Loucy (cell line): ENCODE measurements around the gene CIB4.

Experiments
- CTCF ChIP-seq: fragments of 200-600 bp; sonication (generic); conservative IDR thresholded peaks from 2 replicates; pipeline ENCODE4 v1.5.1; 2014; ENCODE audit warnings: mild to moderate bottlenecking, antibody characterized with exemption, low read length
- EZH2phosphoT487 ChIP-seq: fragments of 200-600 bp; IDR thresholded peaks from 2 replicates; pipeline ENCODE4 v1.6.1; 2018; ENCODE audit warnings: antibody characterized with exemption, mild to moderate bottlenecking, moderate library complexity, borderline replicate concordance

DNA sequence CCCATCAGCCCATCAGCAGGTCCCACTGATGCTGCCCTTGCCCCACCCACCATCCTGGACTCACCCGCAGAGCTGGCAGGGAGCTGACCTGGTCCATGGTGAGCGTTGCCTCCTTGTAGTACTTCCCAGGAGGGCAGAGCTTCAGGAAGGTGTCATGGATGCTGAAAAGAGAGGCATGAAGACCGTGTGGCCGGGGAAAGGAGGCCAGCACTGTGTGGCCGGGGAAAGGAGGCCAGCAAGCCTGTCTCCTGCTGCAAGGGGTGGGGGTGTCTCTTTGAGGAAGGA lies 11.9 kb downstream of the CIB4 start:
- TF ChIP-seq EZH2phosphoT487 (no peak), CTCF (no peak)
